Upper lobe of left lung (tissue), 6 donors: Measurements from ENCODE around the gene EGFR. TPM values are rescaled to one million over a fixed set of nuclear protein-coding genes. Genes with fewer than 3 reads are reported as not detected.

Experiments
- ATAC-seq, 2 donors: fragments of 200-7000 bp; cut with Tn5 transposase; one replicate each; pipeline ENCODE4 v1.9.1; 2022; ENCODE audit warnings: mild to moderate bottlenecking in 2 of 2, moderate library complexity in 2 of 2; ENCODE audit not compliant: low FRiP score in 2 of 2
- DNase-seq, 2 donors: peaks; one replicate each; pipeline ENCODE4 v3.0.0-alpha.2; 2019 to 2020
- H3K27ac ChIP-seq, 4 donors: fragments of 200-600 bp; sonication (generic); one replicate each; pipeline ENCODE4 v1.5.1; 2016 to 2019
- H3K27me3 ChIP-seq, 4 donors: fragments of 200-600 bp; sonication (generic); one replicate each; pipeline ENCODE4 v1.5.1; 2017 to 2019
- H3K36me3 ChIP-seq, 4 donors: fragments of 200-600 bp; sonication (generic); one replicate each; pipeline ENCODE4 v1.5.1; 2016 to 2019
- H3K4me1 ChIP-seq, 4 donors: fragments of 200-600 bp; sonication (generic); one replicate each; pipeline ENCODE4 v1.5.1; 2018 to 2019
- H3K4me3 ChIP-seq, 4 donors: fragments of 200-600 bp; sonication (generic); one replicate each; pipeline ENCODE4 v1.5.1; 2017 to 2019; ENCODE audit warnings: mild to moderate bottlenecking in 2 of 4, moderate library complexity in 1 of 4
- H3K9me3 ChIP-seq, 4 donors: fragments of 200-600 bp; sonication (generic); one replicate each; pipeline ENCODE4 v1.5.1; 2018 to 2019
- CTCF ChIP-seq, 6 experiments: fragments of 450-650 bp in 4 of 6; fragments of 200-600 bp in 2 of 6; sonication (generic) in 2 of 6; IDR thresholded peaks; one replicate each; pipeline ENCODE4 v1.5.1; 2016 to 2019; ENCODE audit warnings: antibody characterized with exemption in 6 of 6
- EP300 ChIP-seq, 4 donors: sonication (generic); formaldehyde crosslinking; IDR thresholded peaks; one replicate each; pipeline ENCODE4 v1.5.1; 2017; ENCODE audit warnings: antibody characterized with exemption in 4 of 4, control low read depth in 2 of 4
- POLR2A ChIP-seq, 4 donors: fragments of 450-650 bp; IDR thresholded peaks; one replicate each; pipeline ENCODE4 v1.5.1; 2016 to 2017; ENCODE audit warnings: antibody characterized with exemption in 4 of 4, mild to moderate bottlenecking in 2 of 4
- POLR2AphosphoS5 ChIP-seq, 2 donors: sonication (generic); formaldehyde crosslinking; IDR thresholded peaks; one replicate each; pipeline ENCODE4 v1.5.1; 2017; ENCODE audit warnings: antibody characterized with exemption in 2 of 2
- WGBS, 2 donors: methylation state at CpG; one replicate each; pipeline ENCODE4 v1.1.5; 2017 to 2018; 5-methylcytosine and 5-hydroxymethylcytosine counted together
- total RNA-seq, 6 donors: library from RNA; depleted of rRNA in 4 of 6; stranded (reverse); fragments of >200 nt in 4 of 6; gene quantifications; one replicate each; pipeline versions ENCODE4 v1.1.0 to v1.2.1, GENCODE V29; 2016 to 2021
- donor health status: DM: no; HTN: no; CAD: no; lungs with moderate emphysema.
- donor health status: DM: no; HTN: yes; CAD: no; lungs with severe emphysema.

The EGFR gene
- total RNA-seq, 6 donors from 2014 or later: 58.7 to 110 (median 93.2) TPM

- Histone ChIP-seq H3K27ac (peak overlapping the region; percentile 15 to 66 (median 60)), H3K27me3 (no peaks in the 10 kb centered on the region), H3K4me1 (peaks cover 16 to 31% (median 27%) of the 10 kb centered on the region in 4 donors), H3K36me3 (no peaks in the 10 kb centered on the region), H3K9me3 (no peaks in the 10 kb centered on the region), H3K4me3 (no peak overlapping the region)
- peak; percentile 79 to 82 for ATAC-seq
- TF ChIP-seq EP300 (IDR thresholded peaks at IDR 0.05) (no peak), POLR2A (IDR thresholded peaks at IDR 0.05) (no peak), POLR2AphosphoS5 (IDR thresholded peaks at IDR 0.05) (no peak), CTCF (IDR thresholded peaks at IDR 0.05) (no peak)
- no peak for DNase-seq
- WGBS, 2 donors: 45 to 47% methylated on average over 10 of the region's 10 CpGs
These were observed 46.9 kb downstream of the EGFR start for GRCh38 chr7:55065511-55066229.

- 51 to 61% methylated on average over 7 of the region's 7 CpGs for WGBS, 2 donors
- TF ChIP-seq CTCF (IDR thresholded peaks at IDR 0.05): no peak
- TF ChIP-seq POLR2AphosphoS5 (IDR thresholded peaks at IDR 0.05): no peak
- TF ChIP-seq EP300 (IDR thresholded peaks at IDR 0.05): no peak
- TF ChIP-seq POLR2A (IDR thresholded peaks at IDR 0.05): no peak
- H3K9me3 ChIP-seq: no peaks in the 10 kb centered on the region
- no peak overlapping the region for H3K4me3 ChIP-seq
- DNase-seq (no peak), ATAC-seq (no peak)
- no peaks in the 10 kb centered on the region for H3K27me3 ChIP-seq
- H3K36me3 ChIP-seq: no peaks in the 10 kb centered on the region
- H3K4me1 ChIP-seq: peaks cover 21 to 31% (median 26%) of the 10 kb centered on the region in 4 donors
- peak overlapping the region; percentile 15 to 66 (median 60) for H3K27ac ChIP-seq
These were observed 47.7 kb downstream of the EGFR start for GRCh38 chr7:55066524-55066923.

- H3K27ac ChIP-seq: peak overlapping the region; percentile 15 to 66 (median 60)
- no peak overlapping the region for H3K4me3 ChIP-seq
- no peaks in the 10 kb centered on the region for H3K36me3 ChIP-seq
- no peak for TF ChIP-seq CTCF (IDR thresholded peaks at IDR 0.05)
- ATAC-seq (no peak), DNase-seq (no peak)
- H3K4me1 ChIP-seq: peaks cover 22 to 35% (median 26%) of the 10 kb centered on the region in 4 donors
- H3K9me3 ChIP-seq: no peaks in the 10 kb centered on the region
- WGBS, 2 donors: 92% methylated on average over 5 to 6 of the region's 6 CpGs
- H3K27me3 ChIP-seq: no peaks in the 10 kb centered on the region
These were observed 48.1 kb downstream of the EGFR start for GRCh38 chr7:55066938-55067337.

GRCh38 chr7:55067748-55068147 is 48.9 kb downstream of the EGFR start:
- no peaks in the 10 kb centered on the region for H3K36me3 ChIP-seq
- no peak overlapping the region for H3K4me3 ChIP-seq
- no peak for DNase-seq
- peaks cover 23 to 39% (median 30%) of the 10 kb centered on the region in 4 donors for H3K4me1 ChIP-seq
- ATAC-seq: no peak
- TF ChIP-seq CTCF (IDR thresholded peaks at IDR 0.05) (no peak), POLR2AphosphoS5 (IDR thresholded peaks at IDR 0.05) (no peak), EP300 (IDR thresholded peaks at IDR 0.05) (no peak), POLR2A (IDR thresholded peaks at IDR 0.05) (no peak)
- H3K27ac ChIP-seq: no peak overlapping the region
- H3K27me3 ChIP-seq: no peaks in the 10 kb centered on the region
- H3K9me3 ChIP-seq: no peaks in the 10 kb centered on the region
- WGBS, 2 donors: 93 to 95% methylated on average over 13 to 14 of the region's 14 CpGs

- ATAC-seq (no peak), DNase-seq (no peak)
- Histone ChIP-seq H3K36me3 (no peaks in the 10 kb centered on the region), H3K4me3 (no peak overlapping the region), H3K4me1 (peaks cover 36 to 51% (median 43%) of the 10 kb centered on the region in 4 donors), H3K9me3 (no peaks in the 10 kb centered on the region), H3K27ac (no peak overlapping the region), H3K27me3 (no peaks in the 10 kb centered on the region)
- WGBS, 2 donors: 75 to 80% methylated on average over 5 of the region's 5 CpGs
- TF ChIP-seq POLR2AphosphoS5 (IDR thresholded peaks at IDR 0.05): no peak
- no peak for TF ChIP-seq EP300 (IDR thresholded peaks at IDR 0.05)
- TF ChIP-seq POLR2A (IDR thresholded peaks at IDR 0.05): no peak
- no peak for TF ChIP-seq CTCF (IDR thresholded peaks at IDR 0.05)
These were observed 50.5 kb downstream of the EGFR start for GRCh38 chr7:55069271-55069792.
